Spleen (tissue), 7 donors: Measurements from ENCODE around the gene SUSD4.

ENCODE experiments used
- POLR2AphosphoS5 ChIP-seq, 3 donors: sonication (generic); formaldehyde crosslinking; IDR thresholded peaks; one replicate each; pipeline ENCODE4 v1.5.1; 2017; ENCODE audit warnings: antibody characterized with exemption in 3 of 3
- TF ChIP-seq, protein P1 (sequence below), 11 experiments: fragments of 200-600 bp in 7 of 11; fragments of 450-650 bp in 4 of 11; sonication (generic) in 4 of 11; IDR thresholded peaks in 8 of 11; conservative IDR thresholded peaks in 3 of 11; 1 replicate in 7 of 11; 2 replicates in 4 of 11; pipeline versions ENCODE4 v1.4.0 to v1.8.0; 2016 to 2021; ENCODE audit warnings: antibody characterized with exemption in 11 of 11, inconsistent platforms in 4 of 11, mild to moderate bottlenecking in 1 of 11
- donor health status: DM: no; HTN: no; CAD: no; lungs with moderate emphysema.
- donor health status: DM: no; HTN: no; CAD: no.
- donor health status: DM: no; HTN: no; CAD: no.

GRCh38 chr1:223229756-223230155 is 134.2 kb downstream of the SUSD4 start:
- TF ChIP-seq, protein P1, sequence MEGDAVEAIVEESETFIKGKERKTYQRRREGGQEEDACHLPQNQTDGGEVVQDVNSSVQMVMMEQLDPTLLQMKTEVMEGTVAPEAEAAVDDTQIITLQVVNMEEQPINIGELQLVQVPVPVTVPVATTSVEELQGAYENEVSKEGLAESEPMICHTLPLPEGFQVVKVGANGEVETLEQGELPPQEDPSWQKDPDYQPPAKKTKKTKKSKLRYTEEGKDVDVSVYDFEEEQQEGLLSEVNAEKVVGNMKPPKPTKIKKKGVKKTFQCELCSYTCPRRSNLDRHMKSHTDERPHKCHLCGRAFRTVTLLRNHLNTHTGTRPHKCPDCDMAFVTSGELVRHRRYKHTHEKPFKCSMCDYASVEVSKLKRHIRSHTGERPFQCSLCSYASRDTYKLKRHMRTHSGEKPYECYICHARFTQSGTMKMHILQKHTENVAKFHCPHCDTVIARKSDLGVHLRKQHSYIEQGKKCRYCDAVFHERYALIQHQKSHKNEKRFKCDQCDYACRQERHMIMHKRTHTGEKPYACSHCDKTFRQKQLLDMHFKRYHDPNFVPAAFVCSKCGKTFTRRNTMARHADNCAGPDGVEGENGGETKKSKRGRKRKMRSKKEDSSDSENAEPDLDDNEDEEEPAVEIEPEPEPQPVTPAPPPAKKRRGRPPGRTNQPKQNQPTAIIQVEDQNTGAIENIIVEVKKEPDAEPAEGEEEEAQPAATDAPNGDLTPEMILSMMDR (IDR thresholded peaks at IDR 0.05 in 8 of 11, conservative IDR thresholded peaks at IDR 0.05 in 3 of 11) = no peak
- no peak for TF ChIP-seq POLR2AphosphoS5 (IDR thresholded peaks at IDR 0.05)
